ENCODE measurements around the gene DPP9. TPM values are rescaled to one million over a fixed set of nuclear protein-coding genes. Genes with fewer than 3 reads are reported as not detected.
A peak's percentile ranks its signal among the peaks of the same experiment; 100 is the strongest.

DPP9 gene
- total and polyA plus RNA-seq, 8 donors = 18.7 to 178 (median 48.7) TPM

GRCh38 chr19:4638317-4638716 lies 85.3 kb downstream of the DPP9 start:
- peak overlapping the region in 4 of 5 donors; percentile 77 to 92 (median 79) for H3K27ac ChIP-seq
- WGBS, 5 donors = 69 to 85% (median 82%) methylated on average over 9 to 11 of the region's 11 CpGs
- intact Hi-C loops (cut with DNase I; ENCODE audit: low total_unique reads) = loop anchor here (5.0 kb wide), 1 partner anchor 81 kb away; the partner anchor contains the start of gene SEMA6B
- H3K27me3 ChIP-seq = peaks cover 0 to 25% (median 4%) of the 10 kb centered on the region in 3 donors
- H3K9me3 ChIP-seq = no peaks in the 10 kb centered on the region
- H3K4me3 ChIP-seq = peak overlapping the region in 1 of 4 donors; percentile 72
- H3K36me3 ChIP-seq = no peaks in the 10 kb centered on the region
- no peak for TF ChIP-seq POLR2A (IDR thresholded peaks at IDR 0.05)
- no peak for TF ChIP-seq EP300 (IDR thresholded peaks at IDR 0.05)
- TF ChIP-seq POLR2AphosphoS5 (IDR thresholded peaks at IDR 0.05) = no peak
- TF ChIP-seq CTCF (IDR thresholded peaks at IDR 0.05) = no peak
- peak in 1 of 2 donors; percentile 50 for DNase-seq
- H3K4me1 ChIP-seq = peaks cover 28 to 69% (median 49%) of the 10 kb centered on the region in 4 donors

GRCh38 chr19:4636761-4637160 lies 86.9 kb downstream of the DPP9 start:
- TF ChIP-seq EP300 (IDR thresholded peaks at IDR 0.05) = no peak
- no peak for TF ChIP-seq POLR2A (IDR thresholded peaks at IDR 0.05)
- no peak for TF ChIP-seq POLR2AphosphoS5 (IDR thresholded peaks at IDR 0.05)
- Histone ChIP-seq H3K4me3 (peak overlapping the region in 3 of 4 donors; percentile 47 to 55 (median 54)), H3K27ac (peak overlapping the region in 2 of 5 donors; percentile 12 to 70)

GRCh38 chr19:4636151-4636717 lies 87.4 kb downstream of the DPP9 start:
- peaks cover 28 to 56% (median 43%) of the 10 kb centered on the region in 4 donors for H3K4me1 ChIP-seq
- 0 to 1% (median 0%) methylated on average over 4 to 43 of the region's 43 CpGs for WGBS, 5 donors
- H3K36me3 ChIP-seq = no peaks in the 10 kb centered on the region
- H3K27me3 ChIP-seq = peaks cover 0 to 25% (median 4%) of the 10 kb centered on the region in 3 donors
- H3K4me3 ChIP-seq = peak overlapping the region; percentile 47 to 55 (median 53)
- H3K9me3 ChIP-seq = no peaks in the 10 kb centered on the region
- peak; percentile 69 to 90 for DNase-seq
- peak overlapping the region in 4 of 5 donors; percentile 12 to 70 (median 29) for H3K27ac ChIP-seq
- TF ChIP-seq CTCF (IDR thresholded peaks at IDR 0.05) (peak in 5 of 7 experiments; percentile 74 to 98 (median 96)), POLR2A (IDR thresholded peaks at IDR 0.05) (no peak)
- intact Hi-C loops (cut with DNase I; ENCODE audit: low total_unique reads) = loop anchor here (5.0 kb wide), 1 partner anchor 79 kb away; the partner anchor contains the start of gene SEMA6B

More at GRCh38 chr19:4636761-4637160, 86.9 kb downstream of the DPP9 start:
- Histone ChIP-seq H3K36me3 (no peaks in the 10 kb centered on the region), H3K27me3 (peaks cover 0 to 25% (median 4%) of the 10 kb centered on the region in 3 donors), H3K9me3 (no peaks in the 10 kb centered on the region), H3K4me1 (peaks cover 28 to 61% (median 46%) of the 10 kb centered on the region in 4 donors)
- DNase-seq = no peak
- intact Hi-C loops (cut with DNase I; ENCODE audit: low total_unique reads) = loop anchor here (5.0 kb wide), 1 partner anchor 79 kb away; the partner anchor contains the start of gene SEMA6B
- WGBS, 5 donors = 48 to 69% (median 55%) methylated on average over 8 of the region's 8 CpGs

- Histone ChIP-seq H3K27me3 (peaks cover 0 to 25% (median 4%) of the 10 kb centered on the region in 3 donors), H3K36me3 (no peaks in the 10 kb centered on the region), H3K4me3 (peak overlapping the region; percentile 47 to 55 (median 53)), H3K27ac (peak overlapping the region in 3 of 5 donors; percentile 12 to 70 (median 40)), H3K4me1 (peaks cover 28 to 51% (median 39%) of the 10 kb centered on the region in 4 donors), H3K9me3 (no peaks in the 10 kb centered on the region)
- no peak for DNase-seq
- TF ChIP-seq EP300 (IDR thresholded peaks at IDR 0.05) (no peak), CTCF (IDR thresholded peaks at IDR 0.05) (no peak), POLR2AphosphoS5 (IDR thresholded peaks at IDR 0.05) (no peak), POLR2A (IDR thresholded peaks at IDR 0.05) (no peak)
- intact Hi-C loops (cut with DNase I; ENCODE audit: low total_unique reads) = loop anchor here (5.0 kb wide), 1 partner anchor 78 kb away; the partner anchor contains the start of gene SEMA6B
- 20 to 38% (median 23%) methylated on average over 2 to 13 of the region's 13 CpGs for WGBS, 5 donors
These were observed 87.9 kb downstream of the DPP9 start for GRCh38 chr19:4635754-4636116.
